ENCODE measurements around the gene TAB2. TPM values are rescaled to one million over a fixed set of nuclear protein-coding genes. Genes with fewer than 3 reads are reported as not detected.

Gene TAB2
- total RNA-seq, 1 experiment from 2014 or later, result 52.2 TPM

DNA sequence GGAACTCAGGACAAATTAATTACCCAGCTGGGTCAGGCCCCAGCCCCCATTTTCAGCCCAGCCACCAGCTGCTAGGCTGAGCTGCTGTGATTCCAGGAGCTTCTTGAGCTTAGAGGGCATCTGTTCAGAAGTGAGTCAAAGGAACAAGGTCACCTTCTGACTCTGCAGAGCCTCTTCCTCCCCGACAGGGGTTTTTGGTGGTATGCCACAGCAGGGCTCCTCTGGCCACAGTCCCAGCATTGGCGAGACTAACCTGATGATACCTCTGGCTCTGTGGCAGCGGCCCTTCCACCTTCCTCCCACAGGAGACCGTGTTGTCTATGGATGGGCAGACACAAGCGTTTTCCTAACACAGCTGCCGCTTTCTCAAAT lies 127.6 kb downstream of the TAB2 start:
- no TSS peak for BruUV-seq (replicated peaks)
- DNase-seq (ENCODE audit: low spot score), result no peak
- intact Hi-C loops (cut with micrococcal nuclease; ENCODE audit: unreplicated experiment), result no loop called here
- H3K27me3 ChIP-seq (replicated peaks; ENCODE audit: insufficient read depth, low read depth, low read length, poor library complexity), result no peaks in the 10 kb centered on the region
- POLR2A ChIA-PET (ENCODE audit: low non-redundant PET), result no interaction called here
- CTCF ChIA-PET, result no interaction called here
- no peak overlapping the region for H3K27ac ChIP-seq (ENCODE audit: low read depth, low read length, poor library complexity, severe bottlenecking)
- no peaks in the 10 kb centered on the region for H3K9me3 ChIP-seq (ENCODE audit: low read depth, low read length, poor library complexity, severe bottlenecking)
- TF ChIP-seq CTCF (conservative IDR thresholded peaks at IDR 0.05; ENCODE audit: low read depth, low read length) (no peak), EZH2 (IDR thresholded peaks at IDR 0.05; ENCODE audit: borderline replicate concordance, low read depth, low read length, poor library complexity, severe bottlenecking) (no peak)
- H3K4me3 ChIP-seq (ENCODE audit: low read depth, low read length, poor library complexity, severe bottlenecking), result no peak overlapping the region
- H3K4me1 ChIP-seq (ENCODE audit: insufficient read depth, low read length, poor library complexity, severe bottlenecking), result no peaks in the 10 kb centered on the region
- H3K36me3 ChIP-seq (ENCODE audit: insufficient read depth, low read length, poor library complexity, severe bottlenecking), result no peaks in the 10 kb centered on the region

GRCh38 chr6:149445573-149445972 lies 128.1 kb downstream of the TAB2 start:
- H3K4me3 ChIP-seq (ENCODE audit: low read depth, low read length, poor library complexity, severe bottlenecking), result no peak overlapping the region
- POLR2A ChIA-PET (ENCODE audit: low non-redundant PET), result no interaction called here
- intact Hi-C loops (cut with micrococcal nuclease; ENCODE audit: unreplicated experiment), result no loop called here
- TF ChIP-seq CTCF (conservative IDR thresholded peaks at IDR 0.05; ENCODE audit: low read depth, low read length) (no peak), EZH2 (IDR thresholded peaks at IDR 0.05; ENCODE audit: borderline replicate concordance, low read depth, low read length, poor library complexity, severe bottlenecking) (no peak)
- CTCF ChIA-PET, result no interaction called here
- H3K27ac ChIP-seq (ENCODE audit: low read depth, low read length, poor library complexity, severe bottlenecking), result no peak overlapping the region
- BruUV-seq (replicated peaks), result no TSS peak
- H3K27me3 ChIP-seq (replicated peaks; ENCODE audit: insufficient read depth, low read depth, low read length, poor library complexity), result no peaks in the 10 kb centered on the region
- no peaks in the 10 kb centered on the region for H3K4me1 ChIP-seq (ENCODE audit: insufficient read depth, low read length, poor library complexity, severe bottlenecking)
- DNase-seq (ENCODE audit: low spot score), result no peak
- no peaks in the 10 kb centered on the region for H3K36me3 ChIP-seq (ENCODE audit: insufficient read depth, low read length, poor library complexity, severe bottlenecking)
- H3K9me3 ChIP-seq (ENCODE audit: low read depth, low read length, poor library complexity, severe bottlenecking), result no peaks in the 10 kb centered on the region

DNA sequence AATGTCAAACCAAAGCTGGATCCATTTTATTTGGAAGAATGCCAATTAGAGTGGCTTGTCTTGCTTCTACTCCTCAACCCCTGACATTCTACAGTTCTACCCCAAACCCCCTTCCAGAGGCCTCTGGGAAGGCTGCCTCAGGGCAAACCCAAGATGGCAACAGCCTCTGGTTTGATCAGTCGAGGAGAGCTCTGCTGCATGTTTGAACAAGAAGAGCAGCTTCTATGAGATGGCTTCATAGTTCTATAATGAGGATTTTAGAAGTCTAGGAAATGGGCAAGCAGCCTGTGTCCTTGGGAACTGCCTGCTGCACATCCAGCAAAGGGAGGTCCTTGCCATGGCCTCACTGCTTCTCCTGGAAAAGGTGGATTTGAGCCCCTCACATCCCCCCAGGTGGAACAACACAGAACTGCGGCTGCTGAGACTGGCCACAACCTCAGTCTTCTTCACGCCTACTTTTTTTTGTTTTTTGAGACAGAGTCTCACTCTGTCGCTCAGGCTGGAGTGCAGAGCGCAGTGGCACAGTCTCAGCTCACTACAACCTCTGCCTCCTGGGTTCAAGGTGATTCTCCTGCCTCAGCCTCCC lies 129.4 kb downstream of the TAB2 start:
- DNase-seq (ENCODE audit: low spot score), result no peak
- no peak overlapping the region for H3K27ac ChIP-seq (ENCODE audit: low read depth, low read length, poor library complexity, severe bottlenecking)
- ChIA-PET CTCF (no interaction called here), POLR2A (ENCODE audit: low non-redundant PET) (no interaction called here)
- H3K27me3 ChIP-seq (replicated peaks; ENCODE audit: insufficient read depth, low read depth, low read length, poor library complexity), result peaks cover 7% of the 10 kb centered on the region
- TF ChIP-seq CTCF (conservative IDR thresholded peaks at IDR 0.05; ENCODE audit: low read depth, low read length) (no peak), EZH2 (IDR thresholded peaks at IDR 0.05; ENCODE audit: borderline replicate concordance, low read depth, low read length, poor library complexity, severe bottlenecking) (no peak)
- intact Hi-C loops (cut with micrococcal nuclease; ENCODE audit: unreplicated experiment), result no loop called here
- no peak overlapping the region for H3K4me3 ChIP-seq (ENCODE audit: low read depth, low read length, poor library complexity, severe bottlenecking)
- no peaks in the 10 kb centered on the region for H3K4me1 ChIP-seq (ENCODE audit: insufficient read depth, low read length, poor library complexity, severe bottlenecking)
- no peaks in the 10 kb centered on the region for H3K36me3 ChIP-seq (ENCODE audit: insufficient read depth, low read length, poor library complexity, severe bottlenecking)
- no peaks in the 10 kb centered on the region for H3K9me3 ChIP-seq (ENCODE audit: low read depth, low read length, poor library complexity, severe bottlenecking)
- no TSS peak for BruUV-seq (replicated peaks)

All from A673 (cell line).